Right cardiac atrium (tissue), 5 donors: ENCODE results near the gene INSC. TPM values are rescaled to one million over a fixed set of nuclear protein-coding genes. Genes with fewer than 3 reads are reported as not detected.

ENCODE experiments used
- ATAC-seq, 2 donors: fragments of 200-7000 bp; cut with Tn5 transposase; one replicate each; pipeline versions ENCODE4 v1.8.0 to v1.9.1; 2020; ENCODE audit warnings: moderate library complexity in 2 of 2, mild to moderate bottlenecking in 1 of 2
- DNase-seq, 3 donors: peaks; one replicate each; pipeline ENCODE4 v3.0.0-alpha.2; 2020
- H3K27ac ChIP-seq: one replicate; pipeline ENCODE4 v1.5.1; 2013; ENCODE audit warnings: mild to moderate bottlenecking, low read length, control low read depth, moderate library complexity
- H3K27me3 ChIP-seq: one replicate; pipeline ENCODE4 v1.6.1; 2013; ENCODE audit not compliant: control insufficient read depth, insufficient read depth
- H3K4me1 ChIP-seq: one replicate; pipeline ENCODE4 v1.6.1; 2013; ENCODE audit warnings: low read length; ENCODE audit not compliant: control insufficient read depth, insufficient read depth
- H3K4me3 ChIP-seq: one replicate; pipeline ENCODE4 v1.5.1; 2013; ENCODE audit warnings: low read length, control low read depth
- H3K9me3 ChIP-seq: one replicate; pipeline ENCODE4 v1.6.1; 2013; ENCODE audit warnings: low read length; ENCODE audit not compliant: control insufficient read depth
- WGBS: extraction: QIAGEN DNeasy Blood & Tissue Kit; methylation state at CpG from one replicate; pipeline ENCODE4 v1.1.7; 2013; 5-methylcytosine and 5-hydroxymethylcytosine counted together
- intact Hi-C, 4 donors: fragments of 100-400 bp; cut with DNase I; formaldehyde crosslinking; loops; one replicate each; pipeline versions ENCODE4 v1.11.0 to v1.14.0; 2022 to 2023
- polyA plus RNA-seq: library from polyadenylated mRNA; stranded (reverse); fragments of 200-250 nt; gene quantifications from one replicate; pipeline ENCODE4 v1.2.3, GENCODE V29; 2013
- total RNA-seq, 4 donors: library from RNA; stranded (reverse); fragmentation: NEBNext Ultra II Directional; extraction: Animal tissue kit (Norgen Biotek cat#: 25700); gene quantifications; one replicate each; pipeline ENCODE4 v1.2.1, GENCODE V29; 2021
- donor health status: healthy with polysubstance abuse.
- donor health status: DM: no; HTN: yes; CAD: no.
- donor health status: DM: no; HTN: no; CAD: no.
- donor health status: DM: no; HTN: yes; CAD: no; lungs with severe emphysema.
- donor health status: DM: yes; HTN: yes; CAD: no.

INSC gene
- total and polyA plus RNA-seq, 5 donors = 0.91 to 1.0 (median 0.95) TPM

DNA sequence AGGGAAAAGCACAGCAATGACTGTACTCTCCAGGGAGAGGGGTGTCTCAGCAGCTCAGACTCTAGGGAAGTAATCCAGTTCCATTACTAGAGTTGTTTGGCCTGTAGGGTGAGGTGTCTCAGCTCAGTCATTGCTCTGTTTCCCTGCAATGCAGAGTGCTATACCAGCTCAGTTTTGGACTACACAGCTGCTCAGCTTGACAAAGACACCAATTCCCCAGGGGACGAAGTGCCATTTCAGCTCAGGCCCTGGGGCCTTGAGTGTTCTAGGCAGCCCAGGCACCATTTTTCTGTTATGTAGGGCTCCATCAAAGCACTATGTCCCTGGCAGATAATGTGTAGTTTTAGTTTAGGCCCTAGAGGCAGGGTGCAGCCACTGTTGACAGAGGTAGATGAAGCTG is 23.1 kb upstream of the INSC start:
- Histone ChIP-seq H3K4me3 (no peak overlapping the region), H3K4me1 (no peaks in the 10 kb centered on the region), H3K27ac (no peak overlapping the region), H3K27me3 (no peaks in the 10 kb centered on the region), H3K9me3 (no peaks in the 10 kb centered on the region)
- DNase-seq (no peak), ATAC-seq (no peak)
- intact Hi-C loops = loop anchor here in 1 of 4 donors (10.0 kb wide), 1 partner anchor 1523 kb away; no protein-coding TSS in a partner anchor
- 82% methylated on average over 1 of the region's 1 CpG for WGBS

DNA sequence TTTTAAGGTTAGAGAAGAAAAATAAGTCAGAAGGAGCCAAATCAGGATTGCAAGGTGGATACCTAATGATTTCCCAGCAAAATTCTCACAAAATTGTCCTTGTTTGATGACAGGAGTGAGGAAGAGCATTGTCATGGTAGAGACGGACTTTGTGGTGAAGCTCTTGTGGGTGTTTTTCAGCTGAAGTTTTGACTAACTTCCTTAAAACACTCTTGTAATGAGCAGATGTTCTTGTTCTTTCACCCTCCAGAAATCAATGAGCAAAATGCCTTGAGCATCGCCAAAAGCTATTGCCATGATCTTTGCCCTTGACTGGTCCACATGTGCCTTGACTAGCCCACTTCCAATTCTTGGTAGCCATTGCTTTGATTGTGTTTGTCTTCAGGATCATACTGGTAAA is 21.3 kb upstream of the INSC start:
- Histone ChIP-seq H3K4me3 (no peak overlapping the region), H3K4me1 (no peaks in the 10 kb centered on the region), H3K27ac (no peak overlapping the region), H3K27me3 (peaks cover under 1% of the 10 kb centered on the region), H3K9me3 (no peaks in the 10 kb centered on the region)
- intact Hi-C loops = loop anchor here in 1 of 4 donors (10.0 kb wide), 1 partner anchor 1521 kb away; no protein-coding TSS in a partner anchor
- ATAC-seq (no peak), DNase-seq (no peak)
- 82% methylated on average over 2 of the region's 2 CpGs for WGBS

DNA sequence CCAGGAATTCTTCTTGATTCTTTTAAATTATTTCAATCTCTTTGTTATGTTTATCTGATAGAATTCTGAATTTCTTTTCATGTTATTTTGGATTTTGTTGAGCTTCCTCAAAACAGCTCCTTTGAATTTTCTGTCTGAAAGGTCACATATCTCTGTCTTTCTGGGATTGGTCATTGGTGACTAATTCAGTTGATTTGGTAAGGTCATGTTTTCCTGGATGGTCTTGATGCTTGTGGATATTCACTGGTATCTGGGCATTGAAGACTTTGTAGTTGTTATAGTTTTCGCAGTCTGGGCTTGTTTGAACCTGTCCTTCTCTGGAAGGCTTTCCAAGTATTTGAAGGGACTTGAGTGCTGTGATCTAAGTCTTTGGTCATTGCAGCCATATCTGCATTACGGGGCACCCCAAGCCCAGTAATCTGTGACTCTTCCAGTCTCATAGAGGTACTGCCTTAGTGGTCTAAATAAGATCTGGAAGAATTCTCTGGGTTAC is 18.9 kb upstream of the INSC start:
- DNase-seq = no peak
- WGBS = 94% methylated on average over 2 of the region's 2 CpGs

DNA sequence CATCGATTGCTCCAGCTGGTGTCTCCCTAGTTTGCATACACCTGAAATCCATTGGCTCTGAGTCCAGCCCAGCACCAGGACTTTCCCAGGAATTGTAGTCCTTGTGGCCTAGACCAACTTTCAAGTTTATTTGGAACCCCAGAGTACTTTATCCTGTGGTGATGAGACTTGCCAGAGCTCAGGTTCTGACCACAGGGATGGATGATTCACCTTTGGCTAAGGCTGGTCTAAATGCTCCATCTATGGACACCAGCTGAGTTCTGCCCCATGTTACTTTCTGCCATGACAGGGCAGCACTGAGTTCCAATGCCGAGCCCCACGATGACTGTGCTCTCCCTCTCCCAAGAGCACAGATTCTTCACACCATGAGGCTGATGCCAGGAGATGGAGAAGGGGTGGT is 17.3 kb upstream of the INSC start:
- ATAC-seq = no peak
- whole genome bisulfite sequencing = 85% methylated on average over 3 of the region's 3 CpGs
- Histone ChIP-seq H3K4me1 (no peaks in the 10 kb centered on the region), H3K4me3 (no peak overlapping the region), H3K27ac (no peak overlapping the region), H3K27me3 (peaks cover 2% of the 10 kb centered on the region), H3K9me3 (no peaks in the 10 kb centered on the region)
- DNase-seq = no peak
- intact Hi-C loops = loop anchor here in 1 of 4 donors (10.0 kb wide), 1 partner anchor 1517 kb away; no protein-coding TSS in a partner anchor

More for the DNA sequence above, 18.9 kb upstream of the INSC start:
- ATAC-seq = no peak
- Histone ChIP-seq H3K27me3 (peaks cover 2% of the 10 kb centered on the region), H3K27ac (no peak overlapping the region), H3K4me3 (no peak overlapping the region), H3K9me3 (no peaks in the 10 kb centered on the region), H3K4me1 (no peaks in the 10 kb centered on the region)
- intact Hi-C loops = loop anchor here in 1 of 4 donors (10.0 kb wide), 1 partner anchor 1519 kb away; no protein-coding TSS in a partner anchor

DNA sequence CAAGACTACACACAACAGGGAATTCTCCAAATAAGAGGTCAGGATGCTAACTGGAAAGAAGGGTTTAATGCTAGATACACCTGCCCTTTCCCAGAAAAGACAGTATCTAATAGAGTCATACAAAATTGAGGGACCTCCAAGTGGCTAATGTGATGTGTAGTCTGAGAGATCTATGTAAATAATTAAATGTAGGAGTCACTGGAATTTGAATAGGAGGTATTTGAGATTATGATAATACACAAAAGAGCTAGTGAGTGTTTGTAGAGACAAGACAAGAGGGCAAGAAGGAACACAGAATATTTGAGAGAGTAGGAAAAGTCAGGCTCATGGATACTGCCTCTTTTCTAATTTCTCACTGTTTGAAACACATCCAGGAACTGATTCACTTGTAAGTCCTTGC is 15.5 kb upstream of the INSC start:
- intact Hi-C loops = loop anchor here in 1 of 4 donors (10.0 kb wide), 1 partner anchor 1516 kb away; no protein-coding TSS in a partner anchor
- DNase-seq (no peak), ATAC-seq (no peak)
- Histone ChIP-seq H3K27ac (no peak overlapping the region), H3K9me3 (no peaks in the 10 kb centered on the region), H3K27me3 (peaks cover 2% of the 10 kb centered on the region), H3K4me3 (no peak overlapping the region), H3K4me1 (no peaks in the 10 kb centered on the region)

DNA sequence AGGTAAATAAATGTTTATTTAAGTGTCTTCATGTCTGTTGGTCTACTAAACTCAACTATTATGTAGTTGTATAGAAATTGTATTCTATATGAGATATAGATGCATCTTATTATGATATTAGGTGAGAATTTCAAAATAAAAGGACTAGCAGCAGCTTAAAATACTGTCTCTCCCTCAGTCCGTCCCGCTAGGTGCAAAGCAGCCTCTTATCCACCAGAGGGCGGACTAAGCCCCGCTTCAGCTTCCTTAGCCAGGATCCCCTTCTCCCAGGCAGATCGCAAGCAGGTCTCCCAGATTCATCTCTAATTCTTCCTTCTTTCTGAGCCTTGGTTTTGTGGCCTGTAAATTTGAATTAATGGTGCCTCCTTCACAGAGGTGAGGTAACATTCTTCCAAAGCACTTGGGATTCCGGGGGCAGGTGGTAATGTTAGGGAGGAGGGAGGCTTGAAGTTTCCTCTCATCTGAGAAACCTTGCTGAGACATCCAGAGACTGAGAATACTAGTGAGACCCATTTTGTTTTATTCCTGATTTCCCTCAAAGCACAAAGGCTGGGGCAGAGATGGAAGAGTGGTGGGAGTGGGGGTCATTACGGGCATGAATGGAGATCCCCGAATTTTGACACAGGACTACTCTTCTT is 13.5 kb upstream of the INSC start:
- DNase-seq = peak; percentile 53 to 78 (median 70)
- peak; percentile 80 to 84 for ATAC-seq
- intact Hi-C loops = loop anchor here (1.0 to 2.0 kb wide), 2 partner anchors 107 to 108 kb away; no protein-coding TSS in a partner anchor

DNA sequence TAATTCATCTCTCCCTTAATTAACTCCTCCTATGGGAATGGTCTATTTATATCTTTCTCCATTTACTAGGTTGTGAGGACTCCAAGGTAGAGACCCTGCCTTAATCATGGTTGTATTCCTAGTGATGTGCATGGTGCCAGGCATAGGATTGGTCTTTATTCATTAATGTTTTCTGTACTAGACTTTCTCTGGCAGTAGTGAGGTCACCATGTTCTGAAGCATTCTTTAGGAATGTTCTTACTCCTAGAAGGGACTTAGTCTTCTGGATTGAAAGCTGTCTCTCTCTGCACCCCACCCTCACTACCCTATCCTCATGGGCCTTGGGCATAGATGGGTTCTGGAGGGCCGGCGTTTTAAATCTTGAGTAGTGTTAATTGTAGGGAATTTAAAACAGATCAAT is 10.6 kb upstream of the INSC start:
- no peak for ATAC-seq
- no peaks in the 10 kb centered on the region for H3K4me1 ChIP-seq
- H3K4me3 ChIP-seq = no peak overlapping the region
- WGBS = 96% methylated on average over 2 of the region's 2 CpGs
- H3K27me3 ChIP-seq = no peaks in the 10 kb centered on the region
- intact Hi-C loops = no loop called here
- DNase-seq = no peak
- H3K27ac ChIP-seq = no peak overlapping the region
- no peaks in the 10 kb centered on the region for H3K9me3 ChIP-seq

More for the DNA sequence above, 13.5 kb upstream of the INSC start:
- Histone ChIP-seq H3K4me1 (no peaks in the 10 kb centered on the region), H3K27me3 (peaks cover 2% of the 10 kb centered on the region), H3K9me3 (no peaks in the 10 kb centered on the region), H3K27ac (no peak overlapping the region), H3K4me3 (no peak overlapping the region)
- 27% methylated on average over 8 of the region's 8 CpGs for WGBS

DNA sequence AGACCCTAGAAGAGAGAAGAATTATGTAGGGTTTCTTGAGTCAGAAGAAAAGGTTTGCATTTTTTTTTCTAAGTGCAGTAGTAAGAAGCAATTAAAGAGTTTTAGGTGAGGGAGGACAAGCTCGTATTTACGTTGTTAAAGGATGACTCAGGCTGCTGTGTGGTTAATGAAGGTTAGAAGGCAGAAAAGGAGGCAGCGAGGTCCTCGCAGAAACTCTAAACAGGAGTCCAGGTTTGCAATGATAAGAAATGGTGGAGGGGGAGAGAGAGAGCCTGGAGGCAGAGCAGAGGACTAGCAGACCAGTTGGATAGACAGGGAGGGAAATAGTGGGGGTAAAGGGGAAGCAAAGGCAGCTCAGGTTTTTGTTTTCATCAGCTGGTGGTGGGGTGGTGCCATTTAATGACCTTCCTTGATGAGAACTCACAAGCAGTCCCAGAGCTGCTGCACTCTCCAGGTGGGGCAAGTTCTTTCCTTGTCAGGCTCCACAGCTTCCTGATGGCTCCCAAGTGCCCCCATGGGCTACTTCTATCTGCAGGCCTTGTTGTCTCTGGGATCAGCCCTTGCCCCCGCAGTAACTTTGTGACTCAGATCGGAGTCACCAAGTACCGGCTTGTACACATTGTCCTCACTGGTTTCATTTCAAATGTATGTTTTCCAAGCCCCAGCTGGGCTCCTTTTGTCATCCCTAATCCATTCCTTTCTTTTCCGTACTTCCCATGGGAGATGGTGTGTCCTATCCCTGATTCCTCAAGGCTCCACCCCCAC is 8.3 kb upstream of the INSC start:
- no peak overlapping the region for H3K4me3 ChIP-seq
- intact Hi-C loops = no loop called here
- 85% methylated on average over 8 of the region's 8 CpGs for WGBS
- no peak overlapping the region for H3K27ac ChIP-seq
- no peaks in the 10 kb centered on the region for H3K27me3 ChIP-seq
- ATAC-seq (no peak), DNase-seq (no peak)
- no peaks in the 10 kb centered on the region for H3K4me1 ChIP-seq
- no peaks in the 10 kb centered on the region for H3K9me3 ChIP-seq

DNA sequence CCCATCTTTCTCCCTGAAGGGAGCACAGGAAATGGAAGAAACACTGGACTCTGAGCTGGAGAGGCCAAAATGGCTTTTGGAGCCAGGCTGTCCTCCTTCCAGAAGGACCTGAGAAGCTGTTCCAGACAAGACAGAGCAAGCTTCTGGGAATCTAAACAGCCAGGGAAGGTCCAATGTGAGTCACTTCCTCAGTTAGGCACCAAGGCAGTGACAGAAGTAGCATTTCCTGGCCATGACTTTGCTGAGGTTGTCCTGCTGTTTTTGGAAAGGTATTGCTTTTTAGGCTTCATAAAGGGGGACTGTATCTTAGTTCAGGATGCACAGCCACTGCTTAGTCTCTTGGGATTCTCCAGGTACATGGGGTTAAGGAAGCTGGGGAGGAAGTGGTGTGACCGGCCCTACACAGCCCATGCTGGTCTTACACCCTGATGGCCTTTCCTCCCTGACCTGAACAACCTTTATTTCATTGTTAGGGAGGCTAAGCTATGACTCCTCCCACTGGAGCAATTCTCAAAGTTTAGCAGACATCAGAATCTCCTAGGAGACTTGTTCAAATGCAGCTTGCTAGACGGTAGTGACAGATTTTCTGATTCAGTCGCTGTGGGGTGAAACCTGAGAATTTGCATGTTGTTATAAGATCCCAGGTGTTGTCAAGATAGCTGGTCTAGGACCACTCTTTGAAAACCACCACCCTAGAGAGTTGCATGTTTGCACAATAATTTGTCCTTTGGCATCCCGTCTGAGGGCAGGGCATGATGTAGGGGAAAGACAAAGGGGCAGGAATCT is 6.8 kb upstream of the INSC start:
- H3K9me3 ChIP-seq = no peaks in the 10 kb centered on the region
- no peak overlapping the region for H3K27ac ChIP-seq
- no peak for ATAC-seq
- no peak overlapping the region for H3K4me3 ChIP-seq
- H3K27me3 ChIP-seq = no peaks in the 10 kb centered on the region
- intact Hi-C loops = no loop called here
- WGBS = 62% methylated on average over 4 of the region's 4 CpGs
- DNase-seq = no peak
- H3K4me1 ChIP-seq = no peaks in the 10 kb centered on the region

DNA sequence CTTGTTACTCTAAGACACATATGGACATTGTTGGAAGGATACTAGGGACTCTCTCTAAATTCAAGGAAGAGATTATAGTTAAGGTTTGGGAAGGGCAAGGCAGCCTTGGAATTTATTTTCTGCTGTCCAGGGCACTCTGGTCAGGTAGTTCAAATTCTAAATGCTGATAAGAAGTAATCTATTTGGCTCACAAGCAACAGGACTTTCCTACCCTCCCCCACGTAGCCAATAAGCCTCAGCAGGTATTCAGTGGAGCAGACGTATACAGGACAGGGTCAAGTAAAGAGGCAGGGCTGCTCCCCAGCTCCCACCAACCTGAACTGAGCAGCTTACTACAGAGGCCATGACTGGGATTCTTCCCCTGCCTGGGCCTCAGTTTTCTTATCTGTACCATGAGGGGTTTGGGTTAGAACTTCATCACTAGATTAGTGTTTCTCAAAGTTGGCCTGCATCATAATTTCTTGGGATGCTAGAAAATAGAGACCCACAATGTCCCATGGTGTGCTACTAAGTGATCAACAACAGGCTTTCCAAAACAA is 6.1 kb upstream of the INSC start:
- Histone ChIP-seq H3K4me3 (no peak overlapping the region), H3K9me3 (no peaks in the 10 kb centered on the region)
- WGBS = 75% methylated on average over 2 of the region's 2 CpGs

More for the DNA sequence above, 6.1 kb upstream of the INSC start:
- intact Hi-C loops = no loop called here
- H3K27me3 ChIP-seq = no peaks in the 10 kb centered on the region
- ATAC-seq (no peak), DNase-seq (no peak)
- no peak overlapping the region for H3K27ac ChIP-seq
- H3K4me1 ChIP-seq = no peaks in the 10 kb centered on the region
